A549 (cell line): ENCODE data around the gene FAS. TPM values are rescaled to one million over a fixed set of nuclear protein-coding genes. Genes with fewer than 3 reads are reported as not detected.

Source experiments
- ATAC-seq, 2 experiments: fragments of 200-7000 bp in 1 of 2; fragments of >200 bp in 1 of 2; cut with Nextera tagmentation in 1 of 2; cut with Tn5 transposase in 1 of 2; 3 replicates each; pipeline versions ENCODE4 v1.8.0 to v1.9.1; 2018 to 2020; ENCODE audit warnings: mild to moderate bottlenecking in 1 of 2, moderate library complexity in 1 of 2
- CTCF ChIA-PET: fragments of 300-600 bp; sonication (Branson Sonifier 250); formaldehyde crosslinking; extraction: SDS; loops from one replicate; lab custom pipeline; 2021; ENCODE audit warnings: antibody characterized with exemption, inconsistent platforms; lab: Yijun Ruan, JAX
- POLR2A ChIA-PET: fragments of 350-600 bp; formaldehyde crosslinking; extraction: SDS; loops from one replicate; lab custom pipeline; 2021; ENCODE audit warnings: antibody characterized with exemption, inconsistent platforms; lab: Yijun Ruan, JAX
- DNase-seq, 2 experiments: peaks; one replicate each; pipeline versions ENCODE4 v3.0.0 to v3.0.0-alpha.2; 2011 to 2016; ENCODE audit warnings: low read depth in 1 of 2, low spot score in 1 of 2
- FAIRE-seq: peaks from 2 replicates; lab custom pipeline; 2011; peaks lifted over from hg19 to GRCh38; lab: Jason Lieb, UNC
- H3K27ac ChIP-seq, 2 experiments: fragments of >200 bp; sonication (Bioruptor Twin); formaldehyde crosslinking; 3 replicates each; pipeline ENCODE4 v1.5.1; 2016 to 2017
- H3K4me1 ChIP-seq: fragments of >200 bp; sonication (Bioruptor Twin); formaldehyde crosslinking; 3 replicates; pipeline ENCODE4 v1.6.1; 2016
- H3K4me2 ChIP-seq: fragments of >200 bp; sonication (Bioruptor Twin); formaldehyde crosslinking; 3 replicates; pipeline ENCODE4 v1.6.1; 2016
- H3K4me3 ChIP-seq: fragments of >200 bp; sonication (Bioruptor Twin); formaldehyde crosslinking; 3 replicates; pipeline ENCODE4 v1.5.1; 2016
- H3K9me3 ChIP-seq: fragments of >200 bp; sonication (Bioruptor Twin); formaldehyde crosslinking; 3 replicates; pipeline ENCODE4 v1.6.1; 2016
- EHF ChIP-seq: fragments of 250-450 bp; sonication (Bioruptor Pico); IDR thresholded peaks from 2 replicates; pipeline ENCODE4 v1.5.0; 2020; ENCODE audit warnings: mild to moderate bottlenecking
- FOXS1 ChIP-seq: fragments of 250-450 bp; sonication (Bioruptor Pico); IDR thresholded peaks from 2 replicates; pipeline ENCODE4 v1.5.0; 2020; ENCODE audit warnings: mild to moderate bottlenecking, moderate library complexity
- HEYL ChIP-seq: fragments of 250-450 bp; sonication (Bioruptor Pico); IDR thresholded peaks from 2 replicates; pipeline ENCODE4 v1.8.0; 2021; ENCODE audit warnings: mild to moderate bottlenecking, moderate library complexity
- JUN ChIP-seq, 2 experiments: fragments of >200 bp; sonication (Bioruptor Twin); formaldehyde crosslinking; IDR thresholded peaks; 2 replicates in 1 of 2; 3 replicates in 1 of 2; pipeline ENCODE4 v1.6.1; 2016 to 2017
- MAFK ChIP-seq: fragments of 450-650 bp; IDR thresholded peaks from 2 replicates; pipeline ENCODE4 v1.6.1; 2014; ENCODE audit not compliant: partially characterized antibody
- NPAS2 ChIP-seq: fragments of 250-450 bp; sonication (Bioruptor Pico); IDR thresholded peaks from 2 replicates; pipeline ENCODE4 v1.8.0; 2022; ENCODE audit warnings: mild to moderate bottlenecking, moderate library complexity, borderline replicate concordance
- RAD21 ChIP-seq, 2 experiments: fragments of >200 bp in 1 of 2; sonication (Bioruptor Twin) in 1 of 2; formaldehyde crosslinking in 1 of 2; IDR thresholded peaks in 1 of 2; conservative IDR thresholded peaks in 1 of 2; 2 replicates in 1 of 2; 3 replicates in 1 of 2; pipeline ENCODE4 v1.6.1; 2012 to 2018; ENCODE audit warnings: inconsistent platforms in 1 of 2
- RFX5 ChIP-seq: fragments of 450-650 bp; IDR thresholded peaks from 2 replicates; pipeline ENCODE4 v1.7.1; 2014; ENCODE audit warnings: antibody characterized with exemption, mild to moderate bottlenecking, moderate library complexity
- RNF2 ChIP-seq: fragments of 200-600 bp; sonication (generic); IDR thresholded peaks from 2 replicates; pipeline ENCODE4 v1.6.1; 2016; ENCODE audit warnings: low read depth, mild to moderate bottlenecking, antibody characterized with exemption, moderate library complexity, borderline replicate concordance
- ZNF302 ChIP-seq: fragments of 250-450 bp; sonication (Bioruptor Pico); IDR thresholded peaks from 2 replicates; pipeline ENCODE4 v1.9.0; 2021; ENCODE audit warnings: inconsistent platforms, mild to moderate bottlenecking, moderate library complexity
- WGBS: methylation state at CpG from one replicate; pipeline ENCODE4 v1.1.6; 2017; ENCODE audit errors: missing lambda C conversion rate; 5-methylcytosine and 5-hydroxymethylcytosine counted together
- polyA plus RNA-seq, 4 experiments: library from polyadenylated mRNA; depleted of rRNA in 3 of 4; stranded (reverse); fragments of >200 nt; fragmentation: RNase III in 1 of 4; extraction: RNeasy Plus Mini Kit Qiagen cat#74134 plus additional on column Dnase treatment in 1 of 4; gene quantifications; 2 replicates in 3 of 4; 3 replicates in 1 of 4; pipeline ENCODE4 v1.2.3, GENCODE V29; 2011 to 2017
- TF ChIP-seq, protein P1 (sequence below): fragments of 200-600 bp; sonication (generic); IDR thresholded peaks from 2 replicates; pipeline ENCODE4 v1.6.1; 2016; ENCODE audit warnings: antibody characterized with exemption, mild to moderate bottlenecking, moderate library complexity
- TF ChIP-seq, protein P2 (sequence below): fragments of >200 bp; sonication (Bioruptor Twin); formaldehyde crosslinking; IDR thresholded peaks from 3 replicates; pipeline ENCODE4 v1.6.1; 2016
- TF ChIP-seq, protein P3 (sequence below): IDR thresholded peaks from 2 replicates; pipeline ENCODE4 v1.6.1; 2012

FAS gene
- polyA plus RNA-seq, 2 of the 4 experiments (the other 2 are of a cell fraction) = 21.0 to 29.5 TPM

DNA sequence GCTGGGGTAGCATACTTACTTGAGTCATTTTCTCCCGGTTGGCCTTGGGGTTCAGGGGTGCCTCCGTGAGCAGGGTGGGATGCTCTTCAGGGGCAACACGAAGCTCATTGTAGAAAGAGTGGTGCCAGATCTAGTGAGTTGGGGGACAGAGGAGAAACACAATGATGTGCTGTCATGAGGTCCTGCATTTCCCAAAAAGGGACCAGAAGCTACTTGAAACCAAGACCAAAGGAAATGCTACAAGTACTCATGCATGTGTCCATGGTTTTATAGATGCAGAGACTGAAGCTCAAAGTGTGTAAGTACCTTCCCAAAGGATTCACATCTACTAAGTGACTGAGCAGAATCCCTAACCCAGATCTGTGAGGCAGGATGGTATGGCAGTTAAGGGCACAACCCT is 46.8 kb upstream of the FAS start:
- CTCF ChIA-PET = interaction anchor here (1.0 to 6.8 kb wide), 5 partner anchors 10 to 109 kb away, joined by 3 to 93 read pairs (median 11); no protein-coding TSS in a partner anchor

DNA sequence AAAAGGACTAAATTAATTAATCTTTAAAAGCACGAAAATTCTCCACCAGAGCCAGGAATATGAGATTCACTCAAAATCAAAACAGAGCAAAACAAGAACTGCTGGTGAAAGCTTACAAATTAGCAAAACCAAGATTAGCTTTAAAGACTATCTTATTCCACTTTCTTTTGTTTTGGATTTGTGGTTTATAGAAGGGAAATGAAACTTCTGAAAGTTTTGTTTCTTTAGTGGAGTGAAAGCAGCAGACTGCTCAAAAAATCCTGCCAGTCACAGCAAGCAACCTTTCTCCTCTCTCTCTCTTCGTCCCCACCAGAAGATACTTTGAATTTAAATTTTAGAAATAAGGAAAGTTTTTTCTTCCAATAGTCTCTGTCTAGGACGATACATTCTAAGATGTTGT is 45.8 kb upstream of the FAS start:
- DNase-seq (no peak), ATAC-seq (no peak)
- Histone ChIP-seq H3K9me3 (no peaks in the 10 kb centered on the region), H3K4me2 (no peak overlapping the region), H3K4me1 (no peaks in the 10 kb centered on the region), H3K27ac (no peak overlapping the region), H3K4me3 (no peak overlapping the region)
- ChIA-PET POLR2A (no interaction called here), CTCF (interaction anchor here (1.2 to 6.8 kb wide), 4 partner anchors 11 to 110 kb away, joined by 3 to 93 read pairs (median 24); no protein-coding TSS in a partner anchor)
- WGBS = 70% methylated on average over 3 of the region's 3 CpGs
- TF ChIP-seq NPAS2 (no peak), MAFK (no peak)
- TF ChIP-seq, protein P1, sequence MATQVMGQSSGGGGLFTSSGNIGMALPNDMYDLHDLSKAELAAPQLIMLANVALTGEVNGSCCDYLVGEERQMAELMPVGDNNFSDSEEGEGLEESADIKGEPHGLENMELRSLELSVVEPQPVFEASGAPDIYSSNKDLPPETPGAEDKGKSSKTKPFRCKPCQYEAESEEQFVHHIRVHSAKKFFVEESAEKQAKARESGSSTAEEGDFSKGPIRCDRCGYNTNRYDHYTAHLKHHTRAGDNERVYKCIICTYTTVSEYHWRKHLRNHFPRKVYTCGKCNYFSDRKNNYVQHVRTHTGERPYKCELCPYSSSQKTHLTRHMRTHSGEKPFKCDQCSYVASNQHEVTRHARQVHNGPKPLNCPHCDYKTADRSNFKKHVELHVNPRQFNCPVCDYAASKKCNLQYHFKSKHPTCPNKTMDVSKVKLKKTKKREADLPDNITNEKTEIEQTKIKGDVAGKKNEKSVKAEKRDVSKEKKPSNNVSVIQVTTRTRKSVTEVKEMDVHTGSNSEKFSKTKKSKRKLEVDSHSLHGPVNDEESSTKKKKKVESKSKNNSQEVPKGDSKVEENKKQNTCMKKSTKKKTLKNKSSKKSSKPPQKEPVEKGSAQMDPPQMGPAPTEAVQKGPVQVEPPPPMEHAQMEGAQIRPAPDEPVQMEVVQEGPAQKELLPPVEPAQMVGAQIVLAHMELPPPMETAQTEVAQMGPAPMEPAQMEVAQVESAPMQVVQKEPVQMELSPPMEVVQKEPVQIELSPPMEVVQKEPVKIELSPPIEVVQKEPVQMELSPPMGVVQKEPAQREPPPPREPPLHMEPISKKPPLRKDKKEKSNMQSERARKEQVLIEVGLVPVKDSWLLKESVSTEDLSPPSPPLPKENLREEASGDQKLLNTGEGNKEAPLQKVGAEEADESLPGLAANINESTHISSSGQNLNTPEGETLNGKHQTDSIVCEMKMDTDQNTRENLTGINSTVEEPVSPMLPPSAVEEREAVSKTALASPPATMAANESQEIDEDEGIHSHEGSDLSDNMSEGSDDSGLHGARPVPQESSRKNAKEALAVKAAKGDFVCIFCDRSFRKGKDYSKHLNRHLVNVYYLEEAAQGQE = no peak
- TF ChIP-seq, all 56 proteins: peak for 0
- no peak for FAIRE-seq

More for the DNA sequence above, 46.8 kb upstream of the FAS start:
- no peaks in the 10 kb centered on the region for H3K4me1 ChIP-seq
- no peak for DNase-seq
- no peak for TF ChIP-seq HEYL (CRISPR knock-in tag)
- TF ChIP-seq FOXS1 (CRISPR knock-in tag) = no peak
- TF ChIP-seq JUN (IDR thresholded peaks at IDR 0.05) = no peak
- TF ChIP-seq RNF2 = no peak
- TF ChIP-seq RAD21 (conservative IDR thresholded peaks at IDR 0.05 in 1 of 2, IDR thresholded peaks at IDR 0.05 in 1 of 2) = no peak
- TF ChIP-seq ZNF302 (CRISPR knock-in tag) = no peak
- no peak for TF ChIP-seq EHF
- no peak for TF ChIP-seq RFX5
- TF ChIP-seq, protein P1 = no peak
- TF ChIP-seq, protein P2, sequence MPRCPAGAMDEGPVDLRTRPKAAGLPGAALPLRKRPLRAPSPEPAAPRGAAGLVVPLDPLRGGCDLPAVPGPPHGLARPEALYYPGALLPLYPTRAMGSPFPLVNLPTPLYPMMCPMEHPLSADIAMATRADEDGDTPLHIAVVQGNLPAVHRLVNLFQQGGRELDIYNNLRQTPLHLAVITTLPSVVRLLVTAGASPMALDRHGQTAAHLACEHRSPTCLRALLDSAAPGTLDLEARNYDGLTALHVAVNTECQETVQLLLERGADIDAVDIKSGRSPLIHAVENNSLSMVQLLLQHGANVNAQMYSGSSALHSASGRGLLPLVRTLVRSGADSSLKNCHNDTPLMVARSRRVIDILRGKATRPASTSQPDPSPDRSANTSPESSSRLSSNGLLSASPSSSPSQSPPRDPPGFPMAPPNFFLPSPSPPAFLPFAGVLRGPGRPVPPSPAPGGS = no peak
- TF ChIP-seq, protein P3, sequence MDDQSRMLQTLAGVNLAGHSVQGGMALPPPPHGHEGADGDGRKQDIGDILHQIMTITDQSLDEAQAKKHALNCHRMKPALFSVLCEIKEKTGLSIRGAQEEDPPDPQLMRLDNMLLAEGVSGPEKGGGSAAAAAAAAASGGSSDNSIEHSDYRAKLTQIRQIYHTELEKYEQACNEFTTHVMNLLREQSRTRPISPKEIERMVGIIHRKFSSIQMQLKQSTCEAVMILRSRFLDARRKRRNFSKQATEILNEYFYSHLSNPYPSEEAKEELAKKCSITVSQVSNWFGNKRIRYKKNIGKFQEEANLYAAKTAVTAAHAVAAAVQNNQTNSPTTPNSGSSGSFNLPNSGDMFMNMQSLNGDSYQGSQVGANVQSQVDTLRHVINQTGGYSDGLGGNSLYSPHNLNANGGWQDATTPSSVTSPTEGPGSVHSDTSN = no peak
- TF ChIP-seq, all 56 proteins: peak for 0
- H3K4me2 ChIP-seq = no peak overlapping the region
- no peak overlapping the region for H3K4me3 ChIP-seq
- H3K27ac ChIP-seq = no peak overlapping the region
- no peaks in the 10 kb centered on the region for H3K9me3 ChIP-seq
- POLR2A ChIA-PET = no interaction called here
- ATAC-seq (no peak), FAIRE-seq (no peak)
- WGBS = 78% methylated on average over 3 of the region's 3 CpGs
